ENCODE measurements around the gene MYOG.
A peak's percentile ranks its signal among the peaks of the same experiment; 100 is the strongest.

MYOG gene

DNA sequence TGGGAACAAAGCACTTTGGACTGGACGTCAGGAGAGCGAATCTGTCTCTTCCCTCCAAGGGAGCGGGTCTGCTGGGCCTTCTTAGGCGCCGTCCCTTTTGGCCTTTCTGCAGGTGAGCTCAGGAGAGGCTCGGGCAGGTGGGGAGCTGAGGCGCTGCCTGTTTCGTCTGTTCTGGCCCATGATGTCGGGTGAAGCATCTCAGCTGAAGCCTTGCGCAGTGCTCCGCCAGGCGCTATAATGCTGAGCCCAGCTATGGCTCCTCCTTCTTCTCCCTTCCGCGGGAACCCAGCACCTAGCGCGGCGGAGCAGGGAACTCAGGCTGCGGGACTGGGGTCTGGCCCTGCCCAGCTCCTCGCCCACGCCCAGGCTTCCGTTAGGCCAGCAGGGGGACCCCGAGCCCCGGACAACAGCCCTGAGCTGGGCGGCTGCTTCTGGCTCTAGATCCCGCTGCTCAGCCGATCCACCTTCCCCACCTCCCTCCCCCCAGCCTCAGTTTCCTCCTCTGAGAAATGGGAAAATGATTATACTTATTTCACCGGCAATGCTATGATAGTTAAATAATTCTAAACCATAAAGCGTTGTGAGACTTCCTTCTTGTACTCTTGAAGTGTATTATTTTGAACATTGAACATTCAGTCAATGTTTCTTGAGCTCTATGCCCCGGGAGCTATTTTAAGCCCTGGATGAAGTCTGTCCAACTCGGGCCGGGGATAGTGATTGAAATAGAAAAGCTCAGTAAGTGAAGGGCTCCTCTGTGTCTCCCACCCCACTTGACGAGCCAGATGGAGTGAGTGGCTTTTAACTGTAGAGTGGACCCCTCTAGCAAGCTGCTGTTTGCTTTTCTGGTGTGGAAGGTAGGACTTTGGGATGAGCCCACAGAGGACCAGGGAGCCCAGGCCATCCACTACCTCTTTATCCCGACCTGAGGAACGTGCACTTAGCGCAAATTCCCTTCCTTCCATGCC is 32.1 kb upstream of the MYOG start:
- DNase-seq, result peak; percentile 72

DNA sequence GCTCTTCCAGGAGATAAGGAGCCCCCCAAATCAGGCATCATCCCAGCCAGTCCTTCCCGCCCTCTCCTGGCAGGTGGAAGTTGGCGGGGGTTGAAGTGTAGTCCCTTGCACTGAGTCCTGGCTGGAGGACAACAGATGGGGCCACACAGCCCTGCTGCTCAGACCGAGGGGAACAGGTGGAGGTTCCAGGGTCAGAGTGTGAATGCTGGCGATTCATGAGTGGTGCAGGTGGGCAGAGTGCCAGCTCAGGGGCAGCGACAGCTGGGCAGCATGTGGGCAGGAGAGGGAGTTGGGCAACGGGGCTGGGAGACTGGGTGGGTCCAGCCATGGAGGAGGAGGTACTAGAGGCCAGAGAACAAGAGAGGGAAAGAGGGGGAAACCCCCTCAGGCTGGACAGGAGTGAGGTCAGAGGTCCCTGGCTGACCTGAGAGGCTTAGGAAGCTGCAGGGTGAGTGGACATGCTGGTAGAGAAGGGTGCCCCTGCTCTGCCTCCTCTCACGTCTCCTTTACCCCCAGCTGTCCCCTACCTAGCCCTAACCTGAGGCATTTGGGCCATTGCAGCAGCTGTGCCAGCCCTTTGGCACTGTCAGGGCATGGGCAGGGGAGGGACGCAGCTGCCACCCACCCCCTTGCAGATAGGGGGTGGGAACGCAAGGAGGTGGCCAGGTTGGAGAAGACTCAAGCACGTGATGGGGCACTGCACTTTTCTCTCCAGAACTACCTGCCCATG is 30.4 kb upstream of the MYOG start:
- no peak for DNase-seq

DNA sequence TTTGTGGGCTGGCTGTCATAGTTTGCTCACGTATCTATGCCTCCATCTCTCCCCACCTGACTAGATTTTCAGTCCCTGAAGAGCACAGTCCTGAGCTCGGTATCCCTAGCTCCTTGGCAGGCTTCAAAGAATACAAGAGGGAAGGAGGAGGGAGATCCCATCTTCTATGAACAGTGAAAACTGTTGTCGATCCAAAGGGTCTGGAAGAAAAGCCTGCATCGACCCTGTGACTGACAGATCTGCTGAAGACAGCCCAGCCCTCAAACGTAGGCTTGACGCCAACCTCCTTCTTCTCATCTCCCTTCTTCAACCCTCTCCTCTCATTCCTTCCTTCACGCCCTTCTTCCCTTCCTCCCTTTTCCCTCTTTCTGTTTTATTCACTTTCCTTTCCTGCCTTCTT is 28.4 kb upstream of the MYOG start:
- DNase-seq, result no peak

DNA sequence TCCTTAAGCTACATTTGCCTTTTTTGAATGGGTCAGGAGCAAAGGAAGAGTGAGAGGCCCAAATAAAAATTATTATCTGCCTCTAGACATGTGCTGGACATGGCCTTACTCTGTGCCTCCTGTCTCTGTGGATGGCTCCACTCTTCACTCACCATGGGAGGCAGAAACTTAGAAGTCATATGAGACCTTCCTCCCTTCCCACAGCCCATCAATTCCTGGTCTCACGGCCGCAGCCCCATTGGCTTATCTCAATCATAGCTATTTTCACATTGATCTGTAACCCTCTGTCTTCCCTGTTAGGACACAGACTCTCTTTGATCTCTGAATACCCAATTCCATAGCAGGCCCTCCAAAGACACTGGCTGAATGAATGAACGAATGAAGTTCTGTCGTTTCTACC is 27.5 kb upstream of the MYOG start:
- DNase-seq, result no peak

DNA sequence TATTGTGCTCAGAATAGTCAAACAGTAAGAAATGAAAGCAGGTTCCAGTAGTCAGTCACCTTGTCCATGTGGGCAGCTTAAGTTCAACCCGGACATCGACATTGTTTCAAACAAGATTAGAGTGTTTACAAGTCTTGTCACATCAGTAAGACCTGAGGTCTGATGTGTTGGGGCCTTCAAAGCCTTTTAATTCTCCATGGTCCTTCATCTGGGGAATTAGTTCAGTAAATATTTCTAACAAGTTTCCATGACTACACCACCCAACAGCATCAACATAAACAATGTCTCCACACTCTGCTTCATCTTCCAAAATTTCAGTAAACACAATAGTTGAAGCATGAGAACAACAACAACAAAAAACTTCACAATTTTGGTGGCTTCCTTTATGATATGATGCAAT is 26.7 kb upstream of the MYOG start:
- DNase-seq, result no peak

DNA sequence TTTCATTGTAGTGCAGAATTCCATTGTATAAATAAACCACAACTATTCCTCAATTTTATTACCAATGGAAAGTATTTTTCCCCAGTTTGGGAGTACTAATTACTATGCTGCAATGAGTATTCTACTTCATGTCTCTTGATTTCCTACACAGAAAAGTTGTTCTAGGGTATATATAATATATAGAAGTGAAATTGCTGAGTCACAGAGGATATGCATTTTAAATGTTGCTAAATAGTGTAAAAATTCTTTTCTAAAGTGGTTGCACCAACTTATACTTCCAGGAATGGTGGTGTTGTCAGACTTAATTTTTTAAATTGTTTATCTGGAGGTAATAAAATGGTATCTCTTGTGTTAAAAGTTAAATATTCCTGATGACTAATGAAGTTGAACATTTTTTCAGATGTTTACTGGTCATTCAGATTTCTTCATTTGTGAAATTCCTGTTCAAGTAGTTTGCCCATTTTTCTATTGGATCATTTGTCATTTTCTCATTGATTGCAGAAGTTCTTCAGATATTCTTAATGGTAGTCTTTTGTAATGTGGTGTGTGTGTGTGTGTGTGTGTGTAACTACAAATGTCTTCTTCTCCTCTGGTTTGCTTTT is 19.1 kb upstream of the MYOG start:
- DNase-seq, result no peak

DNA sequence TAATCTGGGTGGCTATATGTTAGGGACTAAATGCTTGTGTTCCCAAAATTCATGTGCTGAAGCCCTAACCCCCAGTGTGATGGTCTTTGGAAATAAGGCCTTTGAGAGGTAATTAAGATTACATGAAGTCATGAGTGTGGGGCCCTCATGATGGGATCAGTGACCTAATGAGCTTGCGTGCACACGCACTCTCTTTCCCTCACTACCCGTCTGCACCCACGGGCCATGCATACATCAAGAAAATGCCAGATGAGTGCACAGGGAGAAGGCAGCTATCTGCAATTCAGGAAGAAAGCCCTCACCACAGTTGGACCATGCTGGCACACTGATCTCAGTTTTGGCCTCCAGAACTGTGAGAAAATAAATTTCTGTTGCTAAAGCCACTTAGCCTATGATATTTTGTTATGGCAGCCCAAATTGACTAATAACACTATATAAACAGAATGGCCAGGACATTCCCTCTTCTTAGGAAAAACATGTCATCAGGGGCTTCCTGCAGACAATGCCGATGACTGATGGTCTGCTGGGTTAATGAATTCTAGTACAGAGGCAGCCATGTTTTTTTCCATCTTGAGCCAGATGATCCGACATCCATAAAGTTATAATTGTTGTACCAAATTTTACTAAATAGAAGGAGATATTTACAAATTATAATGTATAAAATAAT is 18.1 kb upstream of the MYOG start:
- no peak for DNase-seq

DNA sequence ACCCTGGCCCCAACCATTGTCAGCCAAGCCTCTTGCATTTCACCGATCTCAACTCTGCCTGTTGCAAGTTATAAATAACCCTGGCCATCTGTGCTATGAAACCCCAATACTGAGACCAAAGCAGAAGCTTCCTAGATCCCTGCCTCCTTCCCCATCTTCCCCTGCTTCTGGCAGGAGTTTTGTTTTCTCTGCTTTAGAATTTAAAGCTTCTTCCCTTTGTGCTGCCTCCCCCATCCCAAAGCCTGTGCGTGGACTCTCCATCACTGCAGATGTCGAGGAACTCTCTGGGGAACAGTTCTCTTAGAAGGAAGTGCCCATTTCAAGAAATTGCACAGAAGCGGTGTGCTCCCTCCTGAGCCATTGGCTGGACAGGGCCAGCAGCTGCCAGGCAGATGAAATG is 17.4 kb upstream of the MYOG start:
- DNase-seq, result no peak

DNA sequence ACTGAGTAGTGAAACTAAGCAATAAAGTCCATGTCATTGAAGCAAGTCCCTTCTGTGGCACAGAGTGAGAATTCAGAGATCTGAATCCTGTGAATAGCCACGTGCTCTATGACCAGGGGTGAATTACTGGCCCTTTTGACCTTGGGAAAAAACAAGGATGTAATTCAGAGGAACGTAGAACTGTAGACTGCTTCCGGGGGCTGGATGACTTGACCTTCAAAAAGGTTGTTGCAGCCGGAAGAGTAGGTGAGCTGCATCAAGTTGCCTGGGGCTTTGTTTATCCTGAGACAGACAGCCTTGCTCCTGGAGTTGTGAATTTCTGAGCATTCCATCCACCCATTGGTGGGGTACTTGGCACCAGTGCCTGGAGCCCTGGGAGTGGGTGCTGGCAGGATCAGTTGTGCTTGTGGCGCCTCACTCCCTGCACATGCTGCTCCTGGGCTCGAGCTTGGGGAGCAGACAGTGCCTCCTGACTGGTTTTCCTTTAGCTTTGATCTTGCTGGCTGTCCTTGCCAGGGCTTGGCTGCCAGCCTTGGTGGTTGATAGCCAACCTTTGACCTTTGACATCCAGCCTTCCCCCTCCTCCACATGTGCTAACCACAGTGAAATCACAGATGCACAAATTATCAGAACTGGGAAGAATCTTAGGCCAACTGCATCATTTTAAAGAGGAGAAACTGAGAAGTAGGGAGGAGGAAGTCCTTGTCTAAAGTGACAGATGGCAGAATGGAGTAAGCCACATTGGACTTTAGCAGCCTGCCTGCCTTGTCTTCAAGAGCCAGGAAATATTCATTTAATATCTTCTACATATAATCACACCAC is 16.2 kb upstream of the MYOG start:
- no peak for DNase-seq

DNA sequence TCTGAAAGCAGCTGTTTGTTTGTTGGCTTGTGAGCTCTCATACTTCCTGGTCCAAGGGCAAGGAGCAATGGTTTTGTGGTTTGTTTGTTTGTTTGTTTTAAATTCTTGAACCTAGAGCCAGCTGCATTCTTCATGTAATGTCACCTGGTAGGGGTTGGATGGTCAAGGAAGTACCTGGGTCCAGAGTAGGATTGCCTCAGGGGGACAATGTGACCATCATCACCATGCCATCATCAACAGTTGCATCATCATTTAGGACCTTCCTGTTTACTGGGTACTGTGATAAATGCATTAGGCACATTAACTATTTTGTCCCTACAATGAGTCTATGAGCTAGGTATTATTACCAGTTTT is 14.7 kb upstream of the MYOG start:
- no peak for DNase-seq

DNA sequence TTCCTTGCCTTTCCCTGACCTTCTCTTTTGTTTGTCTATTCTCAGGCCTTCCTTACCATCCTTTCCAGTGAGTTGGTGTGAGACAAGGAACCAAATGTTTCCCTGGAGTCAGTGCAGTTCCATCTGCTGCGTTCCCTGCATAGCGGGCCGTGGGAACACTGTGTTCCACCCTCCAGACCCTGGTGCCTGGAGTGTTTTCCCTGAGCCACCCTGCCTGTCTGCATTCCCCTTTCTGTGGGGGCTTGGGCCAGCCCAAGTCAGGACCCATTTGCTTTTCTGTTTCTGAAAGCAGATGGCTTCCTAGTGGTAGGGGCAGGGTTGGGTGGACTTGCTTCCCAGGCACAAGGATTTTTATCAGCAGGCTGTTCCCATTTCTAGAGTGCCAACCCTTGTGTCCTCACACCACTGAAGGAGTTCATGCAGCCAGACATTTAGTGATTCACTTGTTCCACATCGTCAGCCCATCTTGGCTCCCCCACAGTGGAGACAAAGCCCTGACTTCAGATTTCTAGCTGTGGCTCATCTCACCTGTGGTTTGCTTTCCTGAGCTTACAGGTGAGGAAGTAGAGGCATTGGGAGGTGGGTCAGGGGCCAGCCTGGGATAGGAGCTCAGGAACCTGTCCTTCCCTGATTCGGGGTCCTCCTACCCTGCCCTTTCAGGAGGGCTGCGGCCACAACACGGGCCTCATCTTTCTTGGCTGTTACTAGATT is 14.1 kb upstream of the MYOG start:
- no peak for DNase-seq

DNA sequence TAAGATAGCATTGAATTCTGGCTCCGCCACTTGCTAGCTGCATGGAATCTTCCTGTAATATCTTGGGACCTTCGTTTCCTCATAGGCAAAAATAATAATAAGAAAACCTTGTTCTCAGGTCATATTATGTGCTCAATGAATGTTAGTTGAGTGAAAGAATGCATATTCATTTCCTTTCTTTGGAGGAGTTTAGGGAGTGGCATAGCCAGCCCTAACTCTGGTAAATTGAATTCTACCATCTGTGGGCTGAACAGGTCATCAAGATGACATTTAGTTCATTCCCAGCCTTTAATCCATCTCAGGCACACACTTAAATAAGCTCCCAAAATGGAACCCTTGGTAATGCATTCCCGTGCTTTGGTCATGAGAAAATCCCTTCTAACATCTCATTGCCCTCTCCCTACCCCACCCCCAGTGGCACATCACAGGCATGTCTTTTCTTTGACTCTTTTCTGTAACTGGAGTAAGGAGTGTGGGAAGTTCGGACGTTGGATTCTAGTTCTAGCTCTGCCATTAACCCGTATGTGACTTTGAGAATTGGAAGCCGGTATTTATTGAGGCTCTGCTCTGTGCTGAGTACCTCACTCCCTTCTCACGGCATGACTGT is 13.2 kb upstream of the MYOG start:
- DNase-seq, result no peak

DNA sequence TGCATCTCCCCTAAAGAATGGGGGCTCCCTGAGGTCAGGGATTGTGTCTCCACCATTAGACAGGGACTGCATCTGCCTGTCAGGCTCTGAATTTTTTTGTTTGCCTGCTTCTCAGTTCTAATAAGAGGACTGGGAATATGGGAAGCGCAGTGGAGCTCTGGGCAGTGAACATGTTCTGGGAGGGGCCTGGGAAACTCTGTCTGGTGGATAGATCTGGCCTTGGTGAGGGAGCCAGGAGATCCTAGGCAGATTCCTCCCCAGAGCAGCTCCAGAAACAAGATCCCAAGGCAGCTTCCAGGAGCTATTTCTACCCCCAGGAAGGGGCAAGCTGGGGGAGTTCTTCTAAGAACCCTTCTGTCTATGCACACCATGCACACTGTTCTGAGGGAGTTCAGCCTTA is 12.6 kb upstream of the MYOG start:
- no peak for DNase-seq

DNA sequence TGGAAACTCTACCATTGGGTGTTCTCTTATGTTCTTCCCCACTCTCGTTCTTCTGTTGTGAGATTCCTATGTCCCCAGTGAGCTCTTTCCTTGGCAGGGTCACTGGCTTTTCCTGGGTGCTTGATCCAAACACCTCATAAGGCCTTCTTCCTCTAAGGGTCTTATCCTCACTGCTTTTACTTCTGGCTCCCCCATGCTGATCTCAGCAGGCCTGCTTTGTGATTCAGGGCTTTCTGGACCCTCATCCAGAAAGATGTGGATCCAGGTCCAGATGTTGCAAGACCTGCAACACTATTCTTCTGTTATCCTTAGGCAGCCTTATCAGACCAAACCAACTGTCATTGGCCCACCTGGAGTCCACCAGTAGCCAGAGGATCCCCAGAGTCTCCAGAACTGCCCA is 11.2 kb upstream of the MYOG start:
- DNase-seq, result no peak

DNA sequence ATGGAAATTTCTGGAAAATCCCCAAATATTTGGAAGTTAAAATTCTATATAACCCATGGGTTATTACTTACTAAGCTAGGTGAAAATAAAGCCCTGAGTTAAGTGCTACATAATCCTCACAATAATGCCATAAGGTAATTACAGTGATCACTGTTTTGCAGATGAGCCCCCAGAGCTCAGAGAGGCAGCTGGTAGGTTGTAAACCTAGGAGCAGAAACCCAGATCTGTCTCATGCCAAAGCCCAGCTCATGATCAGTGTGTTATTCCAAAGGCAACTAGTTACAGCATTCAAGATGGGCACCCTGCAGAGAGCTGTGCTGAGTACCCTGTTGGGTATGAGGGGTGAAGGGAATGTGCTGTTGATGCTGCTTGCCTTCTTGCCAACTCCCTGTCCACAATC is 10.8 kb upstream of the MYOG start:
- no peak for DNase-seq

DNA sequence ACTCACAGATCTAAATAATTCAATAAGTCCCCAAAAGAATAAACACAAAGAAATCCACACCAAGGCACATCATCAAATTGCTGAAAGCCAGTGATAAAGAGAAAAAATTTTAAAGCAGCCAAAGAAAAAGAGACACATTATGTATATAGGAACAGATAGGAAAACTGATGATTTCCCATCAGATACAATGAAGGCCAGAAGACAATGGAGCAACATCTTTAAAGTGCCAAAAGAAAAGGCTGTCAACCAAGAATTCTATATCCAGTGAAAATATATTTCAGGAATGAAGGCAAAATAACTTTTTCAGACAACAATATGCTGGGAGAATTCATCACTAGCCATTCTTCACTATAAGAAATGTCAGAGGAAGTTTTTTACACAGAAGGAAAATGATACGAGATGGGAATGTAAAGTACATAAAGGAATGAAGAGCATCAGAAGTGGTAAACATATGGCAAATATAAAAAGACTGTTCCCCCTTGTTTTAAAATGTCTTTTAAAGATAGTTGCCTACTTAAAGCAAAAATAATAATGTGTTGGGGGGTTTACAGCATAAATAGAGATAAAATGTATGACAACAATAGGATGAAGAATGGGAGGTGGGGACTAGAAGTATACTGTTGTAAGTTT is 9.4 kb upstream of the MYOG start:
- no peak for DNase-seq

DNA sequence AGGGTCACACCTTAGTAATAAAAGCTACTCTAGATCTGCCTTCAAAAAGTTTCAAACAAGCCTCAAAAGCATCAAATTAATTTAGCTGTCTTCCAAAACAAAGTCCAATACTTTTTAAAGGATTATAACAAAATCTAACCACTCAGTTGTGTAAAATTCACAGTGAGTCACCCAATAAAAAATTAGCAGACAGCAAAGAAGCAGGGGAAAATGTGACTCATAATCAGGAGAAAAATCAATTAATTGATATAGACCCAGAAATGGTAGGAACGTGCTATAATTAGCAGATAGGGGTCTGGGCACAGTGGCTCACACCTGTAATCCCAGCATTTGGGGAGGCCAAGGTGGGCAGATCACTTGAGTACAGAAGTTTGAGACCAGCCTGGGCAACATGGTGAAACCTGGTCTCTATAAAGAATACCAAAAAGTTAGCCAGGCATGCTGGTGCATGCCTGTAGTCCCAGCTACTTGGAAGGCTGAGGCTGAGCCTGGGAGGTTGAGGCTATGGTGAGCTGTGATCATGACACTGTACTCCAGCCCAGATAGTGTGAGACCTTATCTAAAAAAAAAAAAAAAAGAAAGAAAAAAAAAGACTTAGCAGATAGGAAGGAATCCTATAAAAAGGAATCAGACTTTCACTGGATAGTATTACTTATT is 8.1 kb upstream of the MYOG start:
- no peak for DNase-seq

DNA sequence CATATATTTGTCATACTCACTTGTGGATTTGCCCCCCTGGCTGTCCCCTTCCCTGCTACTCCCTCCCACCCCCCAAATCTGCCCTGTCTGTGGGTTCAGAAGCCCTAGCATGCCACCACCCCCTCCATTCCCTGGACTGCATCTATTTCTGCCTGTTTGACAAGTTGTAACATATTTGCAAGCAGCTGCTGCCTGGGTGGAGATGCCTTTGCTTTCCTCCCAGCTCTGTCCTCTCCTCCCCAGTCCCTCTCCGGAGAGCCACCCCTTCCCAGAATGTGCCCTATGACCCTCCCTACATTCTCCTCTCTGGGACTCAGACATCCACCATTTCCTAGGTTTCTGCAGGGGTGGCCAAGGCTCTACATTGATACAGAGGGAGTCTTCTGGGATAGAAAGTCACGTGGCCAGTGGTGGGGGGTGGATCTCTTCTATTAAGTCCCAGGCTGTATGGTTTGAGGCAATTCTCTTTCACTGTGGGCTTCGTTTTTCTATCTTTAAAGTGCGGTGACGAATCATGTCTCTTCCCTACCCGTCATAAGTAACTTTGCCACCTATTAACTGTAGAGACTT is 6.0 kb upstream of the MYOG start:
- DNase-seq, result no peak

DNA sequence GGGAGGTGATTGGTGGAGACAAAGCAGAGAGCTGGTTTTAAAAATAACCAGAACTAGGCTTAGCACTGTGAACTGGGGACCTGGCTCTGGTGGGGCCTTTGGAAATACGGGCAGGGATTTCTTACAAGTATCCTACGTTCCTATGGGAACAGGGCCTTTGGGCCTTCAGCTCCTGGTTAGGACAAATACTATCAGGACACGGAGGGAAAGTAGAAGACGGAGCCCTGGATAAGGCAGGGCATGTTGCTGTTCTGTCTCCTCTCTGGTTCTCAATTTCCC is 5.3 kb upstream of the MYOG start:
- DNase-seq, result no peak

Measured in midbrain (tissue), 1 donor.